Stimulated activated naive B cell treated with anti-CD40 and anti-IgM and Interleukin-4, amounts not matched to agents 10 μg/mL and 1 μg/mL and 100 μg/mL, for 72 hours (primary cell): ENCODE results near the gene FAM174C.
"Not testable (repeated sequence)": the region's sequence is repeated elsewhere in the genome, so short reads cannot be mapped to it uniquely, and the experiment has no call there.

Experiments used
- ATAC-seq, 2 donors: fragments of 150-1000 bp; cut with Tn5 transposase; replicated peaks; 2 replicates each; pipeline ENCODE4 v1.10.0; 2021; ENCODE audit warnings: moderate library complexity in 1 of 2
- DNase-seq: peaks from one replicate; pipeline ENCODE4 v3.0.0; 2021
- H3K27ac Mint-ChIP-seq: one replicate; pipeline ENCODE4 v1.8.0; 2022; ENCODE audit warnings: mild to moderate bottlenecking, mixed read lengths
- H3K27me3 Mint-ChIP-seq, 2 donors: one replicate each; pipeline ENCODE4 v1.8.0; 2022; ENCODE audit warnings: mixed read lengths in 2 of 2
- H3K36me3 Mint-ChIP-seq, 2 donors: one replicate each; pipeline ENCODE4 v1.8.0; 2022; ENCODE audit warnings: mixed read lengths in 2 of 2, mild to moderate bottlenecking in 1 of 2
- H3K4me1 Mint-ChIP-seq, 2 donors: one replicate each; pipeline ENCODE4 v1.8.0; 2022; ENCODE audit warnings: mixed read lengths in 2 of 2, mild to moderate bottlenecking in 1 of 2
- H3K4me3 Mint-ChIP-seq, 2 donors: one replicate each; pipeline ENCODE4 v1.8.0; 2022; ENCODE audit warnings: mild to moderate bottlenecking in 2 of 2, mixed read lengths in 2 of 2, moderate library complexity in 1 of 2
- H3K9me3 Mint-ChIP-seq, 2 donors: one replicate each; pipeline ENCODE4 v1.8.0; 2022; ENCODE audit warnings: mixed read lengths in 2 of 2, mild to moderate bottlenecking in 1 of 2

Gene FAM174C

GRCh38 chr19:1243768-1244692, 31.3 kb upstream of the FAM174C start:
- DNase-seq (peak; percentile 81), ATAC-seq (peak; percentile 57 to 60)
- Mint-ChIP-seq H3K27ac (peak overlapping the region; percentile 92), H3K4me1 (peaks cover 22 to 57% of the 10 kb centered on the region in 2 donors), H3K27me3 (peaks cover 0 to under 1% of the 10 kb centered on the region in 2 donors), H3K4me3 (peak overlapping the region; percentile 84 to 86), H3K36me3 (peaks cover 0 to 1% of the 10 kb centered on the region in 2 donors), H3K9me3 (no peaks in the 10 kb centered on the region)

GRCh38 chr19:1244693-1245451, 30.5 kb upstream of the FAM174C start:
- H3K9me3 Mint-ChIP-seq, result no peaks in the 10 kb centered on the region
- H3K27me3 Mint-ChIP-seq, result no peaks in the 10 kb centered on the region
- no peak for DNase-seq
- peaks cover 20 to 52% of the 10 kb centered on the region in 2 donors for H3K4me1 Mint-ChIP-seq
- peak overlapping the region; percentile 92 for H3K27ac Mint-ChIP-seq
- peak overlapping the region; percentile 84 to 86 for H3K4me3 Mint-ChIP-seq
- peaks cover 0 to 1% of the 10 kb centered on the region in 2 donors for H3K36me3 Mint-ChIP-seq
- ATAC-seq, result no peak

- no peak overlapping the region for H3K4me3 Mint-ChIP-seq
- no peak for ATAC-seq
- no peaks in the 10 kb centered on the region for H3K27me3 Mint-ChIP-seq
These were observed 29.7 kb upstream of the FAM174C start for GRCh38 chr19:1245494-1246264.

GRCh38 chr19:1246265-1247087, 28.9 kb upstream of the FAM174C start:
- not testable (repeated sequence) for H3K27ac Mint-ChIP-seq, ATAC-seq, H3K36me3 Mint-ChIP-seq, H3K9me3 Mint-ChIP-seq, H3K27me3 Mint-ChIP-seq, DNase-seq
- Mint-ChIP-seq H3K4me3 (peak overlapping the region in 1 of 2 donors; percentile 19), H3K4me1 (peaks cover 18 to 47% of the 10 kb centered on the region in 2 donors)

More at GRCh38 chr19:1245494-1246264, 29.7 kb upstream of the FAM174C start:
- H3K4me1 Mint-ChIP-seq, result peaks cover 20 to 51% of the 10 kb centered on the region in 2 donors
- no peak overlapping the region for H3K27ac Mint-ChIP-seq
- no peaks in the 10 kb centered on the region for H3K9me3 Mint-ChIP-seq
- H3K36me3 Mint-ChIP-seq, result peaks cover 0 to 1% of the 10 kb centered on the region in 2 donors
- no peak for DNase-seq

GRCh38 chr19:1247748-1248138, 27.6 kb upstream of the FAM174C start:
- ATAC-seq, result no peak
- Mint-ChIP-seq H3K27me3 (no peaks in the 10 kb centered on the region), H3K27ac (no peak overlapping the region), H3K4me3 (peak overlapping the region in 1 of 2 donors; percentile 88), H3K36me3 (peaks cover 13 to 16% of the 10 kb centered on the region in 2 donors), H3K4me1 (peaks cover 15 to 39% of the 10 kb centered on the region in 2 donors), H3K9me3 (no peaks in the 10 kb centered on the region)
- no peak for DNase-seq

GRCh38 chr19:1248139-1248785, 27.1 kb upstream of the FAM174C start, which contains the start of gene MIDN:
Gene MIDN (plus strand): TSS chr19:1248583. CDS start chr19:1250297, 1,714 bp downstream.
- H3K27ac Mint-ChIP-seq, result peak within 1 kb of the TSS; percentile 92
- H3K36me3 Mint-ChIP-seq, result peaks cover 14 to 17% of the 10 kb centered on the region in 2 donors
- H3K9me3 Mint-ChIP-seq, result no peaks in the 10 kb centered on the region
- H3K4me1 Mint-ChIP-seq, result peaks cover 13 to 37% of the 10 kb centered on the region in 2 donors
- DNase-seq, result peak; percentile 72
- peak within 1 kb of the TSS; percentile 82 to 88 for H3K4me3 Mint-ChIP-seq
- ATAC-seq, result peak; percentile 8 to 17
- H3K27me3 Mint-ChIP-seq, result no peaks in the 10 kb centered on the region

GRCh38 chr19:1248786-1249297, 26.5 kb upstream of the FAM174C start:
- Mint-ChIP-seq H3K4me3 (peak overlapping the region; percentile 82 to 88), H3K9me3 (no peaks in the 10 kb centered on the region), H3K36me3 (peaks cover 19 to 21% of the 10 kb centered on the region in 2 donors), H3K4me1 (peaks cover 15 to 37% of the 10 kb centered on the region in 2 donors), H3K27me3 (no peaks in the 10 kb centered on the region), H3K27ac (peak overlapping the region; percentile 77)
- ATAC-seq (peak; percentile 14 to 21), DNase-seq (peak; percentile 77)

GRCh38 chr19:1249298-1249989, 25.9 kb upstream of the FAM174C start:
- ATAC-seq (peak; percentile 46 to 59), DNase-seq (peak; percentile 87)
- Mint-ChIP-seq H3K4me3 (peak overlapping the region; percentile 79 to 84), H3K36me3 (peaks cover 19 to 21% of the 10 kb centered on the region in 2 donors), H3K27me3 (no peaks in the 10 kb centered on the region), H3K9me3 (no peaks in the 10 kb centered on the region), H3K27ac (peak overlapping the region; percentile 89), H3K4me1 (peaks cover 14 to 35% of the 10 kb centered on the region in 2 donors)

- no peak for DNase-seq
- Mint-ChIP-seq H3K4me1 (peaks cover 14 to 35% of the 10 kb centered on the region in 2 donors), H3K27ac (peak overlapping the region; percentile 89), H3K27me3 (no peaks in the 10 kb centered on the region), H3K36me3 (peaks cover 24 to 26% of the 10 kb centered on the region in 2 donors), H3K9me3 (no peaks in the 10 kb centered on the region), H3K4me3 (peak overlapping the region; percentile 79 to 84)
- ATAC-seq, result no peak
These were observed 25.3 kb upstream of the FAM174C start for GRCh38 chr19:1249990-1250436.

GRCh38 chr19:1250437-1251260, 24.7 kb upstream of the FAM174C start:
- H3K27me3 Mint-ChIP-seq, result no peaks in the 10 kb centered on the region
- H3K9me3 Mint-ChIP-seq, result no peaks in the 10 kb centered on the region
- H3K27ac Mint-ChIP-seq, result peak overlapping the region; percentile 96
- peak overlapping the region; percentile 85 to 92 for H3K4me3 Mint-ChIP-seq
- peaks cover 20 to 35% of the 10 kb centered on the region in 2 donors for H3K4me1 Mint-ChIP-seq
- DNase-seq (no peak), ATAC-seq (no peak)
- peaks cover 28 to 30% of the 10 kb centered on the region in 2 donors for H3K36me3 Mint-ChIP-seq
